Kidney capillary endothelial cell (primary cell): Measurements from ENCODE around the gene SH3TC1.

Experiments
- DNase-seq: peaks from one replicate; pipeline ENCODE4 v3.0.0-alpha.2; 2018; ENCODE audit warnings: low spot score

The SH3TC1 gene

DNA sequence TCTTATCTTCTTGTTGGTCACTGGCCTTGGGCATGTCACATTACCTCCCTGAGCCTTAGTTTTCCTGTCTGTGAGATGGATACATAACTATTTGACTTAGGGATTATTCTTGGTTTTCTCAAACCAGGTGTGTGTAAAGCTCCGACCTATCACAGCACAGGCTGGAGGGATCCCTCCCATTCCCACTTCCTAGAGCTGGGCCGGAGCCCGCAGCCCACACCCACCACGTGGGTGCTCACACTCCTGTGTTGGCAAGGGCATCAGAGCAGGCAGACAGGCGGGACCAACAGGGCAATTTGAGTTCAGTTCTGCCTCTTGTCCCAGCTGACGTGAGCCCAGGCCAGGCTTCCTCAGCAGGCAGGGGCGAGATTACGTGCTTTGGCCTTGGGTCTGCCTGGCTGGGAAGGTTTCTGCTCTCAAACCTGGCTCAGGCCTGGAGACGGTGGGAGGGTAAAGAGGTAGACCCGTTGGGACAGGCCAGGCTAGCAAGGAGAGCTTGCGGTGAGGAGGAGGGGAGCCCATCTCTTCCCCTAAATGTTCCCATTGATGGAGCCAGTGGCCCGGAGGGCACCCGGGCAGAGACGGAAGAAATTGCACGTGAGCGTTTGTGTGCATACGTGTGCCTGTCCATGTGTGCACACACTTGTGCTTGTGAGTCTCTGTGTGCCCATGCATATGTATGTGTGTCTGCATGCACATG is 734 bp upstream of the SH3TC1 start:
- no peak for DNase-seq

DNA sequence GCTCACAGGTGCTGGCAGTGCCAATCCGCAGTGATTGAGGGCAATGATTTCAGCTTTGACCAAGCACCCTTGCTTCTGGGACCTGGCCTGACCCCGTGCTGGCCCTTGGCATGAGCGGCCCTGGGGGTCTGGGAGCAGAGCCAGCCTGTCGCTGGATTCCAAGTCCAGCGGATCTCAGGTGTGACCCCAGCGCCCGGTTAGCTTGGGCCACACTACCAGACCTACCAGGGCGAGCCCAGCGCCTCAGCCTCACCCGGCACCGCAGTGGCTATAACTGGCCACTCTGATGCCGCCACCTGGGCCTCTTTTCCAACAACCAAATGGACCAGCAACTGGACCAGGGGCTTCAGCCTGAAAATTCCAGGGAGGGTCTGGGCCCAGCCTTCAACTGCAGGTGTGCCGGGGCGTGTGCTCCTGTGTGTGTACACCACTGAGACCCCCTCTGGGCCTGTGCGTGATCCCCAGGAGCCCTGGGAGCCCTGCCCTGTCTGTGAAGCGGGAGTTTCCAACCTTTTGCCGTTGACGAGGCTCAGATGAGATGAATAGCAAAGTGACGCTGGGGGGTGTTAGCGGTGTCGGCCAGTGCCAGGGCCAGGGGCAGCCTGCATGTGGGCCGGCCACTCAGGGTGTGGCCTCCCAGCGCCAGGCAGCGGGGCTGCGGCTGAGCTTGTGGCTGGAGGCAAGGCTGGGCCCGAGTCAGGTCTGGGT is 658 bp downstream of the SH3TC1 start:
- DNase-seq: no peak

GRCh38 chr4:8200302-8200975 is 1.3 kb downstream of the SH3TC1 start:
- DNase-seq: no peak

DNA sequence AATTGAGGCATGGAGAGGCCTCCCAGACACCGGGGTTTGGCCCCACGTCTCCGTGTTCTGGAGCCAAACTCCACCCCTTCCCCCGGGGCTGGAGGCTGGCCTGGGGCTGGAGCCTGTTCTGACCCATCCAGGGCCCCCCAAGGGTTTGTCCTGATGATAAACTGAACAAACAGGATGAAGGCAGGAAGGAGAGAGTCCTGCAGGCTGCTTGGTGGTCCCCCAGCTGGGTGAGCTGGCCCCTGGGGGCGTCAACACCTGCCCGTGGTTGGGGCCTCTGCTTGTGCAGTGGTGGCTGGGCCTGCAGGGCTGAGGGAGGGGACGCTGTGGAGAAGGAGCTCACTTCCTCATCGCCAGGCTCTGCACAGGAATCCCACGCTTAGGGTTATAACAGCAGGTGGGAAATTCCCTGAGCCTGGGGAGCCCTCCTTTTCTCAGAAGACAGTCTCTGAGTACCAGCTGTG is 2.3 kb downstream of the SH3TC1 start:
- DNase-seq: no peak

DNA sequence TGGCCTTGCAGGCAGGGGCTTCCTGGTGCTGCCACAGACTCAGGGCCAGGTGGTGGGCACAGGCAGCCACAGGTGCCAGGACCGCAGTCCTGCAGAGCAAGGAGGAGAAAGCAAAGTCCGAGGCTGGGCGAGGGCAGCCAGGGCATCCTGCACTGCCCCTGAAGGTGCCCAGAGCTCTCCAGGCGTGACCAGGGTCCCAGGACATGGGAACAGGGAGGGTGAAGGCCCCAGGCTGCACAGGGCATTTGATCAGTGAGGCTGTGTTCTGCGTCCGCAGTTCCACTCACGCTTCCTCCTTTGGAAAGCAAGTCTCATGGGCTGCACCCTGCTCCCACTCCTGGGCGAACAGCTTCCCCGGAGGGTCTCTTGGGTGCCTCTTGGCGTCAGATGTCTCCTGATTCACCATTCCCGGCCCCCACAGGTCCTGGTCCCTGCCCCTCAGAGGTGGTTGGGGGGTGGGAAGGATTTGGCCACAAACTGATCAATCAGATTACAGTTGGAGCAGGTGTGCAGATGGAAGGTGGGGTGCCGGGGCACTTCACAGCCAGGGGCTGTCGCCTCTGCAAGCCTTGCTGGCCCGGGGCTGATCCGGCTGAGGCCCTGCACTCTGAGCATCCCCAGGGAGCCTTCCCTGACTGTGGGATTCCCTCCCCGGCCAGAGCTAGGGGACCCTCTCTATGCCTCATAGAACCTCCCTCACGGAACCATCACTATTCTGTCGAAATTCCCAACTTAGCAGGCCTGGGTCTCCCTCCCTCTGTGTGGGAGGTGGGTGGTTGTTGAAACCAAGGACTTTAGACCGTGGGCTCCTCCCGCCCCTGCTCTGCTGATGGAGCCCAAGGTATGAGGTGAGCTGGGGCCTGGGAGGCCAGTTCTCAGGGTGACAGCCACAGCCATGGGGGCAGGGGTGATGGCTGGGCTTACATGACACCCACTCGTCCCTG is 3.3 kb downstream of the SH3TC1 start:
- no peak for DNase-seq

- DNase-seq: no peak
Measured at GRCh38 chr4:8203052-8203401, 3.9 kb downstream of the SH3TC1 start.

DNA sequence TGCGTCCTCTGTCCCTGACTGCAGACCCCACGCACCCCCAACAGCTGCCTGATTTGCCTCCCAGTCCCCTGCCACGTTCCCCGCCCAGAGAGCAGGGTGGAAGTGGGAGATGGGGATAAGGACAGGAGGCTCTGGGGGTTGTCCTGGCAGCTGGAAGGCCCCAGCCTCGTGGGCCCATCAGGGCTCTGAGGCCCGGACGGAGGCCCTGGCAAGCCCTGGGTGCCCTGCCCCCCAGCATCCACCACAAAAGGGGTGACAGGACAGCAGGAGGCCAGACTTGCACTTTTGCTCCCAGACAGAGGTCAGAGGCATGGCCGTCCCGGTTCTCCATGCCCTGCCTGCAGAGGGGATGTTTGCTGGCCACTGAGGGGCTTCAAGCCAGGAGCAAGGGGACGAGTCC is 4.7 kb downstream of the SH3TC1 start:
- DNase-seq: no peak

DNA sequence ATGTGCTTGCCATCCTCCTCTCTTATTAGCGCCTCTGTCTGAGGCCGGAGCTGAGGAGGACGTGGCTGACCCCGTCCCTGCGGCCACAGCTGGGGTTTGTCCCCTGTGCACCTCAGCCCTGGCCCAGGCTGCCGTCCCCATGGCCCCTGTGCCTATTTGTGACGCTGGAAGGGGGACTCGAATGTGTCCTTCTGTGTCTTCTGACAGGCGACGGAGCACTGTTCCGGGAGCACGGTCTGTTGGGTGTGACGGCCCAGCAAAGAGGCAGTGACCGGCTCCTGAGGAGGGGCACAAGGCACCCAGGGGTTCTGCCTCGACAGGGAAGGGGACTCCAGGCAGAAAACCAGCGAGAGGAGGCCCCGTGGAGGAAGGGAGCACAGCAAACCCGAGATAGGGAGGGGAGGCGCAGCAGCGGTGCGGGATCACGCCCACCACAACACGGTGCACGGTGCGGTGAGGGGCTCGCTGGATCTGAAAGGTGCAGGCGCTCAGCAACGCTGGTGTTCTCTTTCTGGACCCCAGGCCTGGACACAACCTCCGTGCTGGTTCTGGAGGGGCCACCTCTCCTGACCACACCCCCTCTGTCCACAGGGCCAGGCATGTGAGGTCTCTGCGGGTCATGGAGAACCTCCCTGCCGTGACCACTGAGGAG is 5.6 kb downstream of the SH3TC1 start:
- DNase-seq: no peak

DNA sequence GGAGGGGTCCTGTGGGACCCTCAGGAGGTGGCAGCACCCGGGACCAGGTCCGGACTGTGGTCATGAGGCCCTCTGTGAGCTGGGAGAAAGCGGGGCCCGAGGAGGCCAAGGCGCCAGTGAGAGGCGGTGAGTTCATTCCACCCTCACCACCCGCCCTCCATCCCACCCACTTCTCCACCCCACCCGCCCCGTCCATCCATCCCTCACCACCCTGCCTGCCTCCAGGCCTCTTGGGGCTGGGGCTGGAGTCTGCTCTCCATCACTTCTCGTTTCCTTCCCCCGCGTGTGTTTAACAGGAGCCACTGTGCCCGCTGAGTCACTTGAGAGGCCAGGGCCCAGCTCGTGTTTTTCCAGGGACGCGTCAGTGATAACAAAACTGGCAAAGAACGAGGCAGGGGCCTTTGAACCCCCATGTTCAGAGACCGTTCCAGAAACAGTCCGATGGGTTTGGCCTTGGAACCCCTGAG is 6.2 kb downstream of the SH3TC1 start:
- no peak for DNase-seq

GRCh38 chr4:8205749-8206611 is 6.9 kb downstream of the SH3TC1 start:
- DNase-seq: no peak

GRCh38 chr4:8207314-8207713 is 8.2 kb downstream of the SH3TC1 start:
- no peak for DNase-seq

DNA sequence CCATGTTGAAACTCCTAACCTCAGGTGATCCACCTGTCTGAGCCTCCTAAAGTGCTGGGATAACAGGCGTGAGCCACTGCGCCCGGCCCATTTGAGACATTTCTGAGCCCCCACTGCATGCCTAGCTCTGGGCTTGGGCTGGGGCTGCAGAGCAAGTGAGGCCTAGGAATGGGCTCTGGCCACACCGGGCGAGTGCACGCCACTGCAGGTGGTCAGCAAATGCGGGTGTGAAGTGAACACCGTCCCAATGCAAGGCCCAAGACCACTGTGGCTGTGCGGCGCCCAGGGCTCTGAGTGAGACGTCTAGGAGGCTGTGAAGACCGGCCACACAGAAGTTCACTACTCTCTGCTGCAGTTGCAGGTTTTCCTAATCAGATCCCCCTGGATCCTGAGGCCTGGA is 9.5 kb downstream of the SH3TC1 start:
- DNase-seq: no peak

DNA sequence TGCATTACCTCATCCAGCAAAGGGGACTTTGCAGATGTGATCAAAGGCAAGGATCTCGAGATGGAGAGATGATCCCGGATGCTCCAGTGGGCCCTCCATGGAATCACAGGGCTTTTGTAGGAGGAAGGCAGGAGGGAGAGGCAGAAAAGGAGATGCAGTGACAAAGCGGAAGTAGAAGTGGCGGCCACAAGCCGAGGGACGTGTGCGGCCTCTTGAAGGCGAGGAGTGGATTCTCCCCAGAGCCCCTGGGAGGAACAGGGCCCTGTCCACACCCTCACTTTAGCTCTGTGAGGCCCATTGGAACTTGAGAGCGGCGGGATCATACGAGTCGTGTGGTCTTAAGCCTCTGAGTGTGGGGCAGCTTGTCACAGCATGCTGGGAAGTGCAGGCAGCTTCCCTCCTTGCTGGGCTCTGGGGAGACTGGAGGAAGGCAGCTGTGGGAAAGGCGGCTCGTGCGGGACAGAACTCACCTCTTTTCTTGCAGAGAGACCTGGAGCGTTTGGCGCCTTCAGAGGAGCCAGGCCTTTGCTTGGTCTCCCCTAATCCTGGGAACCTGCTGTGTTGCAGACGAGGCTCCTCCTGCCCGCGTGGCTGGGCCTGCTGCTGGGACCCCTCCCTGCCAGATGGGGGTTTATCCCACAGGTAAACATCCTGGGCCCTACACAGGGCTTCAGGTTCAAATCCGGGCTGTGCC is 10.2 kb downstream of the SH3TC1 start:
- DNase-seq: no peak

DNA sequence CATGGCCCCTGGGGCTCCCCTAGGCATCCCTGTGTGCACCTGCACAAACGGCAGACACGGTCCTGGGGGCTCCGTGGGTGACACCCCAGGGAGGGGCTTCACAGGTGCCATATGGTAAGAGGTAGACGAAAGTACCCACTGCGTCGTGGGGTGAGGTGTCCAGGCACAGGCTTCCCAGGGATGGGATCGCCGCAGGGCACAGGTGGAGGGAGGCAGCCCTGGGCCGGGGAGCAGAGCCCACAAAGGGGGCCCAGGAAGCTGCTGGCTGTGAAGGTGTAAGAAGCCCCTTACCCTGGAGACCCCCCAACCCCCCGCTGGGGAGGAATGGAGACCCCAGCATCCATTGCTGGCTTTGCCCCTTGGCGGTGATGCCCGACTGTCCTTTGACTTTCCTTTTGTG is 10.9 kb downstream of the SH3TC1 start:
- DNase-seq: no peak

DNA sequence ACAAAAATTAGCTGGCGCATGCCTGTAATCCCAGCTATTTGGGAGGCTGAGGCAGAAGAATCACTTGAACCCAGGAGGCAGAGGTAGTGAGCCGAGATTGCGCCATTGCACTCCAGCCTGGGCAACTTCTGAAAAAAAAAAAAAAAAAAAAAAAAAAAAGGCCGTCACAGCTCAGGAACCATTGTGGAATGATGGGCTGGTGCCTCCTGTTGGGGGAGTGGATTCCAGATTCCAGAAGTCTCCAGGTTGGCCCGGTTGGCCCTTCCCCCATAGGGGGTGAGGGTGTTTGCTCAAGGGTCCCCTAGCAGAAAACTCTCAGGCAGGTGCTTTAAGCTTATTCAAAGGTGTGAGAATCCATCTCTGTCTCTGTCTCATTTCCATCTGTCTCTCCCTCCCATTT is 11.5 kb downstream of the SH3TC1 start:
- DNase-seq: no peak

- no peak for DNase-seq
Measured at GRCh38 chr4:8211251-8211650, 12.2 kb downstream of the SH3TC1 start.

- DNase-seq: no peak
Measured at GRCh38 chr4:8211737-8212581, 12.9 kb downstream of the SH3TC1 start.

DNA sequence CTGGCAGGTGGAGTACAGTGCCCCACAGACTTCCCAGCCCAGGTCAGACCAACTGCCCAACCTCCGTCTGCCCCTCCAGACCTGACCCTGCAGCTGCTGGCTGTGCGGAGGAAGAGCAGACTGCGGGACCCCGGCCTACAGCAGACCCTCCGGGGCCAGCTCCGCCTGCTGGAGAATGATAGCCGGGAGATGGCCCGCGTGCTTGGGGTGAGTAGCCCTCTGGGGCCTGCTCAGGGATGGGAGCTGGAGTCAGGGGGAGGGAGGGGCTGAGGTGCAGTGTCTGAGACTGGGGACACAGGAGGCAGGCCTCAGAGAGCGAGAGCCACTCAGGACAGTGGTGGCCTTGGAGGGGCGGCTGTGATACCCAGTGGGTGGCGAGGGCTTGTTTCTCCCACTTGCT is 13.5 kb downstream of the SH3TC1 start:
- no peak for DNase-seq

- no peak for DNase-seq
Measured at GRCh38 chr4:8213121-8213520, 14.0 kb downstream of the SH3TC1 start.
